NCI-H774 (cell line): ENCODE data around the gene SFMBT1.

Experiments used
- DNase-seq: peaks from one replicate; lab custom pipeline; 2025; lab: John Stamatoyannopoulos, UW

The SFMBT1 gene

GRCh38 chr3:52990637-52991036 is 55.2 kb downstream of the SFMBT1 start:
- no peak for DNase-seq

DNA sequence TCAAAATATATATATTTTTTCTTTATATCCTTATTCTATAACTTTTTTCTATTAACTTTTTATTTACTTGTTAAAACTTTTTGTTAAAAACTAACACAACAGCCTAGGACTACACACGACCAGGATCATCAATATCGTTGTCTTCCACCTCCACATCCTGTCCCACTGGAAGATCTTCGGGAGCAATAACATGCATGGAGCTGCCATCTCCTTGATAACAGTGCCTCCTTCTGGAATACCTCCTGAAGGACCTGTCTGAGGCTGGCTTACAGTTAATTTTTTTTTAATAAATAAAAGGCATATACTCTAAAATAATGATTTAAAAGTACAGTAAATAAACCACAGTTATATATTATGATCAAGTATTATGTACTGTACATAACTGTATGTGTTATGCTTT is 58.9 kb downstream of the SFMBT1 start:
- no peak for DNase-seq

GRCh38 chr3:52986049-52986448 is 59.8 kb downstream of the SFMBT1 start:
- no peak for DNase-seq

GRCh38 chr3:52983828-52984227 is 62.0 kb downstream of the SFMBT1 start:
- DNase-seq: no peak

- no peak for DNase-seq
Measured at GRCh38 chr3:52983336-52983807, 62.5 kb downstream of the SFMBT1 start.

- DNase-seq: no peak
Measured at GRCh38 chr3:52982839-52983238, 63.0 kb downstream of the SFMBT1 start.

DNA sequence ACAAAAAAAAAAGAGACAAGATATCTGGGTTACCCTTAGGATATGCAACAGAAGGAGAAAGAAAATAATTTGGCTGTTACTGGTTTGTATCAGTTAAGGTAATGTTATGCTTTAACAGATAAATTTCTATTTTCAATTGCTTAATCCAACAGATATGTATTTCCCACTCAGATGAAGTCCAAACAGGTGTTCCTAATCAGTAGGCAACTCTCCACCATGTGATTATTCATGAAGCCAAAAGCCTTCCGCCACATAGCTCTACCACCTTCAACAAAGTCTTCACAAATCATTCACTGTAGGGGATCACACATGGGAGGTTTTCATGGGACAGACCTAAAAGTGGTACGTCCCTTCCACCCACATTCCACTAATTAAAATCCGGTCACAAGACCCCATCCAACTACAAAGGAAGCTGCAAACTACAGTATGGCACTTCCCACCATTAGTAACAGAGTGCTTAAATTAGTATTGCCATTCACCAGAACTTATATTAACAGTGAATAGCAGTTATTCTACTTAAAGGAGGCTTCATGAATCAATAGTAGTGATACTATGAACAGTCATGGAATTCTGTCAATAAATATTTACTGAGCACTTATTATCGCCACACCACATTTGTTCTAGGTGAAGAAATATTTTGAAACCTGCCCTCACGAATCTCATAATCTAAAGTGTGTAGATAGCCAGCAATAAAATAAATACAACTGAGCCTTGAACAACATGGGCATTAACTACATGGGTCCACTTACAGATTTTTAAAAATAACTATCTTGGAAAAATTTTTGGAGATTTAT is 66.5 kb downstream of the SFMBT1 start:
- no peak for DNase-seq

- no peak for DNase-seq
Measured at GRCh38 chr3:52978109-52978754, 67.6 kb downstream of the SFMBT1 start.

- no peak for DNase-seq
Measured at GRCh38 chr3:52973806-52974205, 72.1 kb downstream of the SFMBT1 start.

DNA sequence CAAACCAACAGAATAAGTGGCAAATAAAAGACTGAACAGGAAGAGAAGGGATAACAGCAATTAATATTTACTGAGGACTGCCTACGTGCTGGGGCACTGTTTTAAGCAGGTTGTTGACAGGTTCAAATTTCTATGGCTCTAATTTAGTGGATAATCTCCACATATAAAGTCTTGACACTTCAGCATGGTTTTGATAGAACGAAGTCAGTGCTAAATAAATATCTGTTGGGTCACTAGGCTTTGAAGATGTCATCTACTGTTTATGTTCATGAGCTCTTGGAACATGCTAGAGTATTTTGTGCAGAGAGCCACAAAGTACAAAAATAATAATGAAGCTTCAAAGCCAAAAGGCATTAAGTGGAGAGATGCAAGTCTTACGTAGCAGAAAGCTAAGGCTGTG is 74.0 kb downstream of the SFMBT1 start:
- no peak for DNase-seq

DNA sequence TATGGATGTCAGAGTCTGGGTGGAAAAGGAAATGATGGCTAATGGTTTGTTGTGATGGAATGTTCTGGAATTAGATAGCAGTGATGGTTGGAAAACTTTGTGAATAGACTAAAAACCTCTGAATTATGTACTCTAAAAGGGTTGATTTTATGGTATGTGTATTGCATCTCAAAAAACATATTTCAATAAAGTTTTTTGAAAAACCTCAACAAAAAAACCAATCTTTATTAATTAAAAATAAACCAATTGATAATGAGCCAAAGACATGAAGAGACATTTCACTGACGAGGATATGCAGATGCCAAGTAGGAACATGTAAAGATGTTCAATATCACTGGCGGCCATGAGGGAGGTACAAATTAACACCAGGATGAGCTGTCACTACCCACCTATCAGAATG is 78.5 kb downstream of the SFMBT1 start:
- no peak for DNase-seq

GRCh38 chr3:52962160-52962559 is 83.7 kb downstream of the SFMBT1 start:
- no peak for DNase-seq

- no peak for DNase-seq
Measured at GRCh38 chr3:52959773-52960172, 86.1 kb downstream of the SFMBT1 start.

- DNase-seq: no peak
Measured at GRCh38 chr3:52939600-52939999, 106.3 kb downstream of the SFMBT1 start.

GRCh38 chr3:52934630-52935530 is 111.0 kb downstream of the SFMBT1 start:
- DNase-seq: no peak

DNA sequence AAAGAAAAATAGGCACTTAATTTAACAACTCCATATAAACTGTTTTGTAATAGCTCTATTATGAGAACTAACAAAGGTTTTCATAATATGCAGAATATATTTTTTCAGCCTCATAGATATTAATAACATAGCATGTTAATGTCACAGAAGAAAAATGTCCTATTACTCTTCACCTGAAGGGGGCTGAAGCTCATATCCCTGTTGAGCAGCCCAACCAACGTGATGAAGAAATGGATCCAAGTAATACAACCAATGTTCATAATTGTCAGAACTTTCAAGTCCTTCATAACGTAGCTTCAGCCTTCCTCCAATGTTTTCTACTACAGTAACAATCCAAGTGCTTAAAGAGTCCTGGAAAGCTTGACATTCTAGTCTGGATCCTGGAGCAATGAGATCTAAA is 114.0 kb downstream of the SFMBT1 start:
- DNase-seq: no peak

DNA sequence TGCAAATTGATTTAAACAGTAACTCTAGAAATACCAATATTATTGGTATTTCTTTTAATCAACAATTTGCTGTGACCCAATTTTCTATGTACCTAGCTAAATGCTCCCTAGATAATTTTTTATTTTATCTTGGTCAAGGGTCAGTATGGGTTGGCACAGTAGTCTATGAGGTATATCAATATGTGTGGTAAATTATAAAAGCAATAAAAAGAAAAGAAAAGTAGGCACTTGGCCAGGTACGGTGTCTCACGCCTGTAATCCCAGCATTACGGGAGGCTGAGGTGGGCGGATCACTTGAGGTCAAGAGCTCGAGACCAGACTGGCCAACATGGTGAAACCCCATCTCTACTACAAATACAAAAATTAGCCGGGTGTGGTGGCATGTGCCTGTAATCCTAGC is 114.5 kb downstream of the SFMBT1 start:
- no peak for DNase-seq

- no peak for DNase-seq
Measured at GRCh38 chr3:52930748-52931147, 115.1 kb downstream of the SFMBT1 start.

DNA sequence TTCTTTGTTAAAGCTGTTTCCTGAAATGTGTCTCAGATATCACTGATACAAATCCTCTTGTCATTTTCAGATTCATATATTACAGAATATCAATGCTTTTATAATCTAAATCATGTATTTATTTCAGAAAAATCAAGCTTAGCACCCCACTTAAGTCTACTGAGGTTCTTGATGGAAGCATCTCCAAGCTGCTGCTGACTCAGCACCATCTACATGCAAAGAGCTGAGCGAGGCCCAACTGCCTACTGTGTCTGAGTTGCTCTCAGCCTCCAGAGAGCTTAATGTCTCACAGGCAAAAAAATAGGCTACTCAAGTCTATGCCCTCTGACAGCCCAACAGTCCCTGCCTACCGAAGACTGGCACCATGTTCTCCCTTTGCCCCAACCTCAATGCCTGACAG is 119.3 kb downstream of the SFMBT1 start:
- DNase-seq: no peak

- no peak for DNase-seq
Measured at GRCh38 chr3:52925405-52926313, 120.2 kb downstream of the SFMBT1 start.

- no peak for DNase-seq
Measured at GRCh38 chr3:52923963-52924362, 121.9 kb downstream of the SFMBT1 start.

DNA sequence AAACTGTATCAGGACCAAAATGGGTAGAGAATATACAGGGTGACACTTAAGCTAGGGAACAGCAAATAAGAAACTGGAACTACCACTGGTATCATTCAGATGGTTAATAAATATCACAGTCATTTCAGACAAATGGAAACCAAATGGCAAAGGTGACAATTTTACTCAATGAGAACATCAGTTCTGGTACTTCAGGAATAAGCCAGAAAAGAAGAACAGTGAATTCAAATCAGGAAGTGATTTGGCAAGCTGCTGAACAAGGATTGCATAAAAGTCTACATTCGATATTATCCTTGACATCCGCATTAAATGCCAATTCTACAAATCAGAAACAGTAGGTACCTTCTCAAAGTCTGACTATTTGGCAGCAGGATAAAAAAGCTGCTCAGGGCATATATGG is 125.0 kb downstream of the SFMBT1 start:
- DNase-seq: no peak
